Stimulated activated CD4-positive, alpha-beta T cell treated with anti-CD3 and anti-CD28 coated beads, Interleukin-1b, Interleukin-23, amount 100 ng/mL, for 1 hour (primary cell): ENCODE results near the gene EIF1AD.
"Not testable (repeated sequence)": the region's sequence is repeated elsewhere in the genome, so short reads cannot be mapped to it uniquely, and the experiment has no call there.

ENCODE experiments used
- DNase-seq, 2 donors: peaks; one replicate each; pipeline ENCODE4 v3.0.0-alpha.2; 2020; ENCODE audit warnings: low read depth in 2 of 2

The EIF1AD gene

GRCh38 chr11:65968600-65969482 lies 33.1 kb downstream of the EIF1AD start:
- DNase-seq, result no peak

- DNase-seq, result no peak
Measured at GRCh38 chr11:65967329-65967934, 34.5 kb downstream of the EIF1AD start.

DNA sequence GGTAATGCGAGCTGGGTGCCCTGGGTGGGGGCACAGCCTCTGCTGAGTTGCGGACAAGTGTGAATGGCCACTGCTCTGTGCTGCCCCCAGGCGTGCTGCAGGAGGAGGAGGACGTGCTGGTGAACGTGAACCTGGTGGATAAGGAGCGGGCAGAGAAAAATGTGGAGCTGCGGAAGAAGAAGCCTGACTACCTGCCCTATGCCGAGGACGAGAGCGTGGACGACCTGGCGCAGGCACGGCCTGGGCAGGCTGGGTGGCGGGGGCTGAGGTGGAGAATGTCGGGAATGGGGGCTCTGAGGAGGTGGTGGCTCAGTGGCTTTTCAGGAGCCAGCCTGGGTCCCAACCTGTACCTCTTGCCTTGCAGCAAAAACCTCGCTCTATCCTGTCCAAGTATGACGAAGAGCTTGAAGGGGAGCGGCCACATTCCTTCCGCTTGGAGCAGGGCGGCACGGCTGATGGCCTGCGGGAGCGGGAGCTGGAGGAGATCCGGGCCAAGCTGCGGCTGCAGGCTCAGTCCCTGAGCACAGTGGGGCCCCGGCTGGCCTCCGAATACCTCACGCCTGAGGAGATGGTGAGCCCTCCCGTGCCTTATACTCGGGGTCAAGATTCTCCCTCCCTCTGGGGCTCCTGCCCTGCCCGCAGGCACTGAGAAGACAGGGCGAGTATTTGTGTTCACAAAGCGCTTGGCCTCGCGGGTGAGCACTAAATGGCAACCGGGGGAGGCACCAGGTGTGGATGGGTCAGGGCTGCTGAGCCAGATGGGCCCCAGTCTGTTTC lies 35.8 kb downstream of the EIF1AD start:
- no peak for DNase-seq

DNA sequence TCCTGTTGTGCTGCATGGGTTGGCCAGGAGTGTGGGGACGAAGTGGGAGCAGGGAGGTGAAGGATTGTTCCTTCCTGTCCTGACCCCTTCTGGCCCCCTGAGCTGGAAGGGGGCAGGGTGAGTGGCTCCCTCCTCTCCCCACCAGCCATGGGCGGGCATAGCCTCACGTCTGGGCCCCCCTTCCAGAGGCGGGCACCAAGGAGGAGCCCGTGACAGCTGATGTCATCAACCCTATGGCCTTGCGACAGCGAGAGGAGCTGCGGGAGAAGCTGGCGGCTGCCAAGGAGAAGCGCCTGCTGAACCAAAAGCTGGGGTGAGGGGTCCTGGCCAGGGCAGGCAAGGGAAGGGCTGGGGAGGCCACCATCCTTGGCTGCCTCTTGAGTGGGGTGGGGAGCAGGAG lies 37.1 kb downstream of the EIF1AD start:
- no peak for DNase-seq

- DNase-seq, result no peak
Measured at GRCh38 chr11:65962141-65962564, 39.8 kb downstream of the EIF1AD start.

DNA sequence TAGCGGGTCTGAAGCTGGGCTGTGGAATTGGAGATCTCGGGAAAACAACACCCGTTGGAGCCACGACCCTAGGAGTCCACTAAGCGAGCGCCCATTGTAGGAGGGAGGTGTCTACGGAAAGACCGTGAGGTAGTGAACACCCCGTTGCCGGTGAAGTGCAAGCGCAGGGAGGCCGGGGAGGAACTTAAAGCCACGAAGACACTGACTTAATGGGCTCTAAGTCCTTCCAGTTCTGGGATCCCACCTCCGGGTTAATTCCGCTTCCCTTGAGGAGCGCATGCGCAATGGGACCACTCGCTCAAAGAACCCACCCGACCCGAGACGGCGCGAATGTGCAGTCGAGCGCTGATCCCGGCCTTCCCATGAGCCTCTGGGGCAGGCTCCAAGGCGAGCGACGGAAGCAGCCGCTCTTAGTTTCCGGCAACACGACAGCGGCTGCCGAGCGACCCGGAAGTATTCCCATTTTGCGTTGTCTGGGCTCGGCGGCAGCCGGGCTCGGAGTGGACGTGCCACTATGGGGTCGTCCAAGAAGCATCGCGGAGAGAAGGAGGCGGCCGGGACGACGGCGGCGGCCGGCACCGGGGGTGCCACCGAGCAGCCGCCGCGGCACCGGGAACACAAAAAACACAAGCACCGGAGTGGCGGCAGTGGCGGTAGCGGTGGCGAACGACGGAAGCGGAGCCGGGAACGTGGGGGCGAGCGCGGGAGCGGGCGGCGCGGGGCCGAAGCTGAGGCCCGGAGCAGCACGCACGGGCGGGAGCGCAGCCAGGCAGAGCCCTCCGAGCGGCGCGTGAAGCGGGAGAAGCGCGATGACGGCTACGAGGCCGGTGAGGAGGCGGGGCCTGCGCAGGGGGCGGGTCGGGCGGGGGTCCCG lies 40.5 kb downstream of the EIF1AD start, which contains the start of gene SART1:
TSS of gene SART1 (plus strand) at position 468 of the 874 bp plus-strand sequence. CDS start at position 515, 47 bp downstream.
- DNase-seq, result peak; percentile 79 to 90

DNA sequence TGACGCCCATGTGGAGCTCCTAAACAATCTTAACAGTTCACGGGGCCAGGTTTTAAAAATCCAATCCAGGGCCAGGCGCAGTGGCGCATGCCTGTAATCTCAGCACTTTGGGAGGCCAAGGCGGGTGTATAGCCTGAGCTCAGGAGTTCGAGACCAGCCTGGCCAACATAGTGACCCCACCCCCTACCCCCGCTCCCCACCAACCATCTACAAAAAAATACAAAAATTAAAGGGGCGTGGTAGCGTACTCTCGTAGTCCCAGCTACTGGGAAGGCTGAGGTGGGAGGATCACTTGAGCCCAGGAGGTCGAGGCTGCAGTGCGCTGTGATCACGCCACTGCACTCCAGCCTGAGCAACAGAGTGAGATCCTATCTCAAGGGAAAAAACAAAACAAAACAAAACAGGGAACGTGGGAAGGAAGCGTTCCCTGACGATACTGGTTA lies 41.1 kb downstream of the EIF1AD start:
- no peak for DNase-seq

DNA sequence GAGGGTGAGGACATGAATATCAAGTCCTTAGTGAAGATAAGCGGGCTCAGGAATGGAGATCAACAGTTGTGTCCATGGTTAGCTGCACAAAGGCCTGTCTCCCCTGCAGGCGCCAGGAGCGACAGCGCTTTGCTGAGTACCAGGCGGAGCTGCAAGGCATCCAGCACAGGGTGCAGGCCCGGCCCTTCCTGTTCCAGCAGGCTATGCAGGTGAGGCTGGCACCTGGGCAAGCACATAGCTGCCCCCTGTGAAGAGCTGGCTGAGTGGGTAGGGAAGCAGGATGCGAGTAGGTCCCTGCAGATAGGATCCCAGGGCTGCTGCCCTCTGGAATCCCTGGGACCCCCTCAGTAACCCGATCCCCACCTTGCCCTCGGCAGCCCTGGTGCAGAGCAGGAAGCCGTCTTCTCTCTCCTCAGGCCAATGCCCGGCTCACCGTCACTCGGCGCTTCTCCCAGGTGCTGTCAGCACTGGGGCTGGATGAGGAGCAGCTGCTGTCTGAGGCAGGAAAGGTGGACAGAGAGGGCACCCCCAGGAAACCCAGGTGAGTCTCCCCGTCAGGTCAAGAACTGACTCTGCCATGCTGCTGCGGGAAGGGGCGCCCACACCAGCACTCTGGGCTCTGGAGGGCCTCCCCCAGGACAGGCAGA lies 43.1 kb downstream of the EIF1AD start:
- no peak for DNase-seq

- no peak for DNase-seq
Measured at GRCh38 chr11:65958291-65958690, 43.7 kb downstream of the EIF1AD start.

DNA sequence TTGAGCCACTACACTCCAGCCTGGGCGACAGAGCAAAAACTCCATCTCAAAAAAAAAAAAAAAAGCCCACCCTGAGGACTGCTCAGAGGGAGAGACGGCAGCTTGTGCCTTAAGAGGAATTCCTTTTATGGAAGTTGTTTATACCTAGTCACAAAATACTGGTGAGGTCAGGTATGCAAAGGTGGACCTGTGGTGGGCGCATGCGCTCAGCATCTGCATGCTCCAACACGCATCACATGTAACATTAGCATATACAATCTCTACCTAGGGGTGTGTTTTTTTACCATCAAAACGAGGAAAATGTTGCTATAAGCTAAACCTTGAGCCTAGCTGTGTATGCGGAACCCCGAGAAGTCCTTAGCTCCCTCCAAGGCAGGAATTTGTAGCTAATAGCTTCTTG lies 47.2 kb downstream of the EIF1AD start:
- no peak for DNase-seq

DNA sequence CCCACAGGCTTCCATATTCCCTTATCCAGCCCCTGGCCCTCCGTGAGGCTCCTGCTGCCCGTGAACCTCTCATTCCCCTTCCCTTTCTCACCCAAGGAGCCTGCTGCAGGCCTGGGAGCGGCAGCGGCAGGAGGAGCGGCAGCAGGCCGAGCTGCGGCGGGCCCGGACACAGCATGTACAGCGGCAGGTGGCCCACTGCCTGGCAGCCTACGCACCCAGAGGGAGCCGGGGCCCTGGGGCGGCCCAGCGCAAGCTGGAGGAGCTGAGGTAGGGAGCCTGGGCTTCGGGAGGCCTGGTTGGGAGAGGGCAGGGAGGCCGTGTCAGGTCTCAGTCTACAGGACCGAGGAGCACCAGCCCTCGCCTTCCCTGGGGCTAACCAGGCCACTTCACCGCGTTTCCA lies 48.5 kb downstream of the EIF1AD start:
- DNase-seq, result no peak

GRCh38 chr11:65952052-65952521 lies 49.9 kb downstream of the EIF1AD start:
- no peak for DNase-seq

DNA sequence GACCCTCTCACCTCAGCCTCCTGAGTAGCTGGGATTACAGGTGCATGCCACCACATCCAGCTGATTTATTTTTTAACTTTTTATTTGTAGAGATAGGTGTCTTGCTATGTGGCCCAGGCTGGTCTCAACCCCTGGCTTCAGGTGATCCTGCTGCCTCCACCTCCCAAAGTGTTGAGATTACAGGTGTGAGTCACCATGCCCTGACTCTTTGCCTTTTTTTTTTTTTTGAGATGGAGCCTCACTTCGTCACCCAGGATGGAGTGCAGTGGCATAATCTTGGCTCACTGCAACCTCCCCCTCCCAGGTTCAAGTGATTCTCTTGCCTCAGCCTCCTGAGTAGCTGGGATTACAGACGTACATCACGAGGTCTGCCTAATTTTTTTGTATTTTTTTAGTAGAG lies 50.3 kb downstream of the EIF1AD start:
- DNase-seq, result not testable (repeated sequence)

- DNase-seq, result not testable (repeated sequence)
Measured at GRCh38 chr11:65950711-65951110, 51.2 kb downstream of the EIF1AD start.

DNA sequence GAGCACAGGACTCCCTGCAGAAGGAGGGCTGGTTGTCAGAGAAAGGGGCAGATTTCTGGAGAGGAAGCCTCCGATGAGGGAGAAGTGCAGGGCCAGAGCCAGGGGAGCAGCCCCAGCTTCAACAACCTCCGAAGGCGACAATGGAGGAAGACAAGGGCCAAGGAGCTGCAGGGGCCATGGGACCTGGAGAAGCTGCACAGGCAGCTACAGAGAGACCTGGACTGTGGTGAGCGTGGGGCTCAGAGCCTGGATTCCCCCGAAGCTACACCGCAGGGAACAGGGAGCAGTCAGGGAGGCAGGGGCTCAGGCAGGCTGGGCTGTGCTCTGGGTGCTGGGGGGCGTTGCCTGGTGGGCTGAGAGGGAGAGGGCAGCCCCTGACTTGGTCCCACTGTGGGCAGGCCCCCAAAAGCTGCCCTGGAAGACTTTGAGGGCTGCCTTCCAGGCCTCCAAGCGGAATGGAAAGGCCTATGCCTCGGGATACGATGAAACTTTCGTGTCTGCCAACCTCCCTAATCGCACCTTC lies 54.3 kb downstream of the EIF1AD start:
- no peak for DNase-seq

DNA sequence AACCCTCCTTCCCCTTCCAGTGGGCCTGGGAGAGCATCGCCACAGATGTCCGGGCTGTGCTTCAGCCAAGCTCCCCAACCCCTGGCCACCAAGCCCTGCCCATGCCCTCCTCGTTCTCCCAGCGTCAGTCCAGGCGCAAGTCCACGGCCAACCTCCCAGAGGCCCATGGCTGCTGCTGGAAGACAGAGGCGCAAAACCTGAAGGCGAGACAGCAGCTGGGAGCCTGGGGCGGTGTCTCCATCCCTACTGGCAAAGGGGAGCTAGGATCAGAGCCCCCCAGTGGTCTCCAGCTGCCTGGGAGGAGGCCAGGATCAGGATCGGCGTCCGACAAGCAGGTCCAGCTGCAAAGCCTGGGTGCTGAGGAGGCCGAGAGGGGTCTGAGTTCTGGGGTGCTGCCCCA lies 54.8 kb downstream of the EIF1AD start:
- DNase-seq, result no peak

DNA sequence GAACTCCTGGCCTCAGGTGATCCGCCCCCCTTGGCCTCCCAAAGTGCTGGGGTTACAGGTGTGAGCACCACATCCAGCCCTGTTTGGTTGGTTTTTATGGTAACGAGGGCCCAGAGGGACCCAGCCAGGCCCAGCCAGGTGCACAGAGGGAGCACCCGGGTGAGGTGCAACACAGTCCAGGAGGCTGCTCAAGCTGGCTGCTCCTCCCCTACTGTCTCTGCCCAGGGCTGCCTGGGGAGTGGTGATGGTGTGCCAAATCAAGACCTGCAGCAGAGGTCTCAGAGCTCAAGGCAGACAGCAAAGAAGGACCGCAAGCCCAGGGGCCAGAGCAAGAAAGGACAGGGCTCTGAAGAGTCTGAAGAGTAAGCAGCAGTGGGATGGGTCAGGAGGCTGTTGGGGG lies 55.3 kb downstream of the EIF1AD start:
- no peak for DNase-seq
